HG03045 (cell line): Measurements from ENCODE around the gene HDAC8.
"Not testable (repeated sequence)": the region's sequence is repeated elsewhere in the genome, so short reads cannot be mapped to it uniquely, and the experiment has no call there.

Source experiments
- ATAC-seq: cut with Tn5 transposase; IDR thresholded peaks from one replicate; pipeline ENCODE4 v1.9.1; 2021; ENCODE audit warnings: mild to moderate bottlenecking, moderate library complexity; ENCODE audit not compliant: unreplicated experiment

The HDAC8 gene

DNA sequence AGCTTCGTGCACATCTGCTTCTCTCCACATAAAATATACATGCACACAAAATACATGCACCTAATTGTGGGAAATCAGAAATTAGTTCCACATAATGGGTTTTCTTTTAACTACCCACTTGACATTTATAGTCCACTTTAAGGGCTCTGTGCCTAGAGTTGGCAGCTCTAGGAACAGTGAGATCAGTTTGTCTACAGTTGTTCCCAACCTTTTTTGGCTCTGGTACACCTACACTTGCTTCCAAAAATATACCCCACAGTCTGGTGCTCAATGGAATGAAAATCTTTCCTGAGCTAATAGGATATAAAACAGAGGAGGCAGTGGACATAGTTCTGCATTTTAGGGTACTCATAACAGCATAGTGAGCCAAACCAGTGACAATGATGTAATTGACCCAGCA, 36.1 kb downstream of the HDAC8 start:
- ATAC-seq: no peak

DNA sequence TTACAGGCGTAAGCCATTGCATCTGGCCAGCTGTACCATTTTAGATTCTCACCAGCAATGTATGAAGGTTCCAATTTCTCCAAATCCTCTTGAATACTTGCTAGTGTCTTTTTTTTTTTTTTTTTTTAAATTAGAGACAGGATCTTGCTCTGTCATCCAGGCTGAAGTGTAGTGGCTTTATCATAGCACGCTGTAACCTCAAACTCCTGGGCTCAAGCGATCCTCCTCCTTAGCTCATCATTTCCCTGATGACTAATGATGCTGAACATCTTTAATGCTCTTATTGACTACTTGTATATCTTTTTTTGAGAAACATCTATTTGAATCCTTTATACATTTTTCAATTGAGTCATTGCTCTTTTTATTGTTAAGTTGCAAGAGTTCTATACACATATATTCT, 40.3 kb downstream of the HDAC8 start:
- ATAC-seq: no peak

DNA sequence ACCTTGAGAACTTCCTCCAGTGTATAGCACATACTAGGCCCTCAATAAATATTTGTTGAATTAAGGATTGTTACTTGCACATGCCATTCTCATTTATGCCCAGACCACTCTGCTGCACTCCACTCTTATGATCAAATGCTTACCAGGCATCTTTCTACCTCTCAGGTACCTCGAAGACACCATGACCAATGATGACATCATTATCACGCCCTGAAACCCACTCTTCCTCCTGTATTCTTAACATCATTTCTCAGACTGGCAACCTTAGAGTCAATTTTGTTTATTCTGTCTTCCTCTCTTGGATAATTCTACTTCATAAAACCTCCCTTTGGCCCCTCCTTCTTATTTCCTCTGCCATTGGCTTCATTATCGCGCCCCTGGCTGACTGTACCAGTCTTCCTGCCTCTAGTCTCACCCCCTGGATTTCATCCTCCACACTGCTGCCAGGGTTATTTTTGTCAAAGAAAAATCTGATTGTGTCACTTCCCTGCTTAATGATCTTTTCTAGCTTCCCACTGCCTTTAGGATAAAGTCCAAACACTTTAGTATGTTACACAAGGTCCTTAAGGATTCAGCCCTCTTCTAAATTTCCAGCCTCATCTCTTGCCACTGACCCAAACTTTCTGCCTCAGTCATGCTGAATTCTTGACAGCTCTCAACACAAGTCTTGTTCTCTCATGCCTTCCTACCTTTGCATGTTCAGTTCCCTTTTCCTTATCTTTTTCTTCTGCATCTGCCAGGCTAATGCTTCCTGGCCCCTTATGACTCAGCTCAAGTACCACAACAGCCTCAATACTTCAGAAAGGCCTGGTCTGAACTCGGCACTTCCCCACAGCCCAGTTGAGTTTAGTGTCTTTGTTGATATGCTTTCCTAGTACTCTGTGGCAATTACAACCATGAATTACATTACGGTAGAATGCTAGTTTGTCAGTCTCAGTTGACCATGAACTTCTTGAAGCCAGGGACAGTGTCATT, 45.8 kb downstream of the HDAC8 start:
- no peak for ATAC-seq

DNA sequence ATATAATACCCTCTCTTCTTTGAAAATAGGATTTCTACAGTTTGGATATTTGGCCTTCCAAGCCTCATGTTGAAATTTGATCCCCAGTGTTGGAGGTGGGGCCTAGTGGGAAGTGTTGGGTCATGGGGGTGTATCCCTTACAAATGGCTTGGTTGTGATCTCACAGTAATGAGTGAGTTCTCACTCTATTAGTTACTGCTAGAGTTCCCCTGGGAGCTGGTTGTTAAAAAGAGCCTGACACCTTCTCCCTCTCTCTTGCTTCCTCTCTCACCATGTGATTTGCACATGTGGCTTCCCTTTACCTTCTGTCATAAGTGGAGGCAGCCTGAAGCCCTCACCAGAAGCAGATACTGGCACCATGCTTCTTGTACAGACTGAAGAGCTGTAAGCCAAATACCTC, 73.9 kb downstream of the HDAC8 start:
- no peak for ATAC-seq

DNA sequence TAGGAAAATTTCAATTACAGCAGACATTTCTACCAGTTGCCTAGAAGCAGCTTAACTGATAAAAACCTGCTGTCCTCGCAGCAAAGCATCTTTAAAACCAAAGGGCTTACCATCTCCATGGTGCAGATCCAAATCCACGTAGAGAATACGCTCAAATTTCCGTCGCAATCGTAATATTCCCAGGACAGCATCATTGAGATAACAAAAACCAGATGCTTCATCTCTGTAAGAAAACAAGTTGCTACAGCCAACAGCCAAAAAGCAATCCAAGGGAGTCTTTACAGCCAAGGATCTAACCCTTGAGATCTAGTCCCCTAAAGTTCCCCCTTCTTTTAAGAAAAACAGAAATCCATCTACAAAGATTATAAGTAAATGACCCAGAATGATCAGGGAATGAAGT, 77.6 kb downstream of the HDAC8 start:
- no peak for ATAC-seq

DNA sequence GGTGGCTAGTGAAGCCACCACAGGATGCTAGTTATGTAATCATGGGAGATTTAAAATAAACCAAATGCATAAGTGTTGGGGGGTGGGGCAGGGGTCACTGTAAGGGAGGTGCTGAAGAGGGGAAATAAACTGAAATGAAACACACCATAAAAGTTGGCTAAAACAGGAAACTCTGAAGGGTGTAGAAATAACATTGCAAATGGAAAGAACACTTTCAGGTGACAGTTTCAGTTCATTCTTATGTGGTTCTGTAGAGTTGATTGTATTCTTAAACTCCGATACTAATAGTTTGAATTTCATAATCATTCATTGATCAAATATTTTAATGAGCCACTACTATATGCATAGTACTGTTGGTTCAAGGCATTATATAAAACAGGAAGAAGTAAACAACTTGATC, 80.1 kb downstream of the HDAC8 start:
- ATAC-seq: no peak

DNA sequence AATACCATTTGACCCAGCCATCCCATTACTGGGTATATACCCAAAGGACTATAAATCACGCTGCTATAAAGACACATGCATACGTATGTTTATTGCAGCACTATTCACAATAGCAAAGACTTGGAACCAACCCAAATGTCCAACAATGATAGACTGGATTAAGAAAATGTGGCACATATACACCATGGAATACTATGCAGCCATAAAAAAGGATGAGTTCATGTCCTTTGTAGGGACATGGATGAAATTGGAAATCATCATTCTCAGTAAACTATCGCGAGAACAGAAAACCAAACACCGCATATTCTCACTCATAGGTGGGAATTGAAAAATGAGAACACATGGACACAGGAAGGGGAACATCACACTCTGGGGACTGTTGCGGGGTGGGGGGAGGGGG, 82.4 kb downstream of the HDAC8 start:
- ATAC-seq: not testable (repeated sequence)

DNA sequence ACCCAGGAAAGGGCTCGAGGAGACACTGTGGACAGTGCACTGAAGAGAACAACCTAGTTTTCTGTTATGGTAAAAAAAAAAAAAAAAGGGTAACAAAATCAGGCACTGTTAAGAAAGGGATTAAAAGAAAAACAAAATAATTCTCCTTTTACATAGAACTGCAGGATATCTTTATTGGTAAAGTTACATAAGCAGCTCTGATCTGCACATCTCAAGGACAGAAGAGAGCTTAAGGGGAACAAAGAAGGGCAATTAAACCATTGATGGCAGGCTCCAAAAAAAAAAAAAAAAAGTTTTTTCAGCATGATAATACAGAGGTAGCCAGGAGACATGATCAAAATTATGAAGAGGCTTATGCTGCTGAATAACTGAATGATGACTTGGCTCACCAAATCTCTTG, 85.0 kb downstream of the HDAC8 start:
- no peak for ATAC-seq

DNA sequence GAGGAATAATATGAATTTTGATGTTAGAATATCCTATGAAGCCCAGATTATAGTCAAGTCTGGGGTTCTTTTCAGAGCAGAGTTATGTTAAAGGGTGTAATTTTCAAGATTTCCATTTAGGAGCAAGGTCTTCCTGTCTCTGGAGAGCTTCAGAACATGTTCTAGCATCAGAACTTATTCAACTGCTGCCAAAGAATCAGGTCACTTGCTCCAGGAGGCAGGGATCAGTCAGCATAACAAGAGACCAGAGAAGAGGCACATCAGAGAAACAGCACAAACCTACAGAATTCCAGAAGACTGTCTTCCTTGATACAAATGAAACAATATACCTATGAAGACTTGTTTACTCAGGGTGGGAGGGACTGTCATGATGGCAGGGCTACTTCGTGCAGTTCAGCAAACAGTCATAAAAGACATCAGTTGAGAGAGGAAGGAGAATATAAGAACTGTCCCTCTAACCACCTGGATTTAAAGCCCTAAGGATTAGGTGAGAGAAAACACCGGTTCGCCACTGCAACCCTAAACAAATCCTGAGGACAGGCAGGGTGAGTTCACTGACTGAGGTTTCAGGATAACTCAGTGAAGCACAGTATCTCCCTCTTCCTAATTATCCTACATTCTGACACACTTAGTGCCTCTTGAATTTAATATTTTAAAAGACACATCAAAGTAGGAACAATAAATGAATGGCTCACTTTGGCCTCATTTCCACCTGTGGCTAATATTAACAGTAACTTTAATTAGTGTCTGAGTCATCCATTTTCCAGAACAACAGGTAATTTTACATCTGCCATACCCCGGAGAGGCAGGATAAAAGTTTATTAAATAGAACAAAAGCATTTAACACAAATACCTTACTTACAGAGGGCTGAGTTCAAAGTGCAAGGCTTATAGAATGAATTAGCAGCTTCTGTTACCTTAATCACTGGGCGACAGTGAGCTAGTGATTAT, 93.0 kb downstream of the HDAC8 start:
- no peak for ATAC-seq

DNA sequence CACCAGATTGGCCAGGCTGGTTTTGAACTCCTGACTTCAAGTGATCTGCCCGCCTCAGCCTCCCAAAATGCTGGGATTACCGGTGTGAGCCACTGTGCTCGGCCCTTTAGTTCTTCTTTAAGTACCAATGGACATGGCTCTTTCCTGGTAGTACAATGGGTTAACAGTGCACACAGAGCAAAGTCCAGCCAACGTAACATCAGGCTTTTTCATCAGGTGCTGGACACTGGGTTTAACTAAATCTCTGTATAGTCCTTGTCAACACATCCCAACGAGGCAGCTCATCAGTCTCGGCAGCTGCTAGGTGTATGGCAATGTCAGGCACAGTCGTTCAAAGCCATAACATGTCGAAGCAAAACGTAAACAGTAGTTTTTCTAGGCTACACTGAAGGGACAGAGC, 93.8 kb downstream of the HDAC8 start:
- ATAC-seq: no peak

DNA sequence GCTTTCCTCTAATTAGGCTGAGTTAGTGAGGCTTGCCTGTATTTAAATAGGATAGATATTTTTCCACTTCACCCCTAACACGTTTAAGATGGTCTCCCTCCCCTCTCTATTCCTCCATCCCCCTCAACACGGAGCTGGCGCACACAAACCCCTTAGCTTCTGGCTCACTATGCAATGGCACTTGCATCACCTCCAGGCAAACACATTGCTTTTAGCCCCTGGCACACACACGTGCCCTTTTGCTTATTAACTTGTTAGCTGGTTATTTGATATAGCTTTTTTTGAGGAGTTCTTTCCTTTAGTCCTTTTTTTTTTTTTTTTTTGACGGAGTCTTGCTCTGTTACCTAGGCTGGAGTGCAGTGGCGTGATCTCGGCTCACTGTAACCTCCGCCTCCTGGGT, 94.3 kb downstream of the HDAC8 start:
- no peak for ATAC-seq

DNA sequence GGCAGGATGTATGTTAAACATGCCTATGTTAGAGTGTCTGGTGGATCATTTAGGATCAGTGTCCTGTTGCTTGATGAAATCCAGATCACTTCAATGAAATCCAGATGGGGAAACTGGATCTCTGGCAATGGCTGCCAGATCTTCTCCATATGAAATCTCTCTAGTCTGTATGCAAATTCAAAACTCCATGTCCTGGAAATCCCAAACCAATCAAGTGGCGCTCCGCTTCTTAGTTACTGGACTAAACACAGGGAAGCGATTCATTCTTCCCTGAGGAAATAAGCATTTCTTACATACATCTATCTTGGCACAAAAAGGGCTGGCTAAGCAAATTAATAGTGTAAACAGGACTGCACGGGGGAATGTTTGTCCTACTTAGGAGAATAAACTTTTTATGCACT, 94.9 kb downstream of the HDAC8 start:
- no peak for ATAC-seq

DNA sequence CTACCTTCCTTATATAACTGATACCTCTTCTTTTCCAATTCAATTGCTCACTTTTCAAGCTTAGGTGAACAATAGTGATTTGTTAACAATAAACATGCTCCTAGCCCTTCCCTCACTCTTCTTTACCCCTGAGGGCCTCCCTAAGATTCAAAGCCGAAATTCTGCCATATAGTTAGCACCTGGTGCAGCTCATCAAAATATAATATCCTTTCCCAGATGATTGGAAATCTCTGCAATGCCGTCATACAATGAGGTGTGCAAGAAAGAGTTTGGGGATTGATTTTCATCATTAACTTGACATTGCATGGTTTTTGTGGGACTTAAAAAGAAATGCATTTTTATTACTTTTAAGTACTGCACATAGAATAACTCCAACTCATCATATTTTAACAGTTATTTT, 95.3 kb downstream of the HDAC8 start:
- ATAC-seq: no peak

DNA sequence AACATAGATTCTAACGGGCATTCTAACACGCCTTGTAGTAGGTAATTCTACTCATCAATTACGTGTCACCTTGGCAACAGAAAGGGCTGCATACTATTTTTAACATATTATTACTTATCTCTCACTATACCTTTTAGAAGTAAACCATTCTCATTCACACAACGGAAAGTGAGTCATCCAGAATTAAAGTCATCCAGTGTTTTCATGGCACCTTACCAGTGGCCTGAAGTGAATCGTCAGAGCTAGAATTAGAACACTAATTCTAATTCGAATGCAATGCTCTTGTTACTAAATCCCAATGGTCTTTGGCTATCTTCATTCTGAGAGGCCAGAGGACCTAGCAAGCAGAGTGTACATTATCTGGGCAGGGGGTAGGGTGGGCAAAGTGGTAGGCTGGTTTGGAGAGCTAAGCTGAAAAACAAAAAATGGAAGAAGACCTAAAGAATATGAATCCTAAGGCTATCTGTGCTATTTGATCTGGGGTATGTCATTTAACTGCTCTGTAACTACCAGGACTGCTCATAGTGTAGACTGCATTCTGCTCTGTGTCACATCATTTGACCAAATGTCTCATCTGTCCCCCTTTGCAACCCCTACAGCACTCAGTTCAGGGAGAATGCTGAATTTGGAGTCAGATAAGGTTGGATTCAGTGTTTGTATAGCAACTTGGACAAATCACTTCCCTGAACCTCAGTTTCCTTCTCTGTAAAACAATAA, 96.5 kb downstream of the HDAC8 start:
- ATAC-seq: no peak

DNA sequence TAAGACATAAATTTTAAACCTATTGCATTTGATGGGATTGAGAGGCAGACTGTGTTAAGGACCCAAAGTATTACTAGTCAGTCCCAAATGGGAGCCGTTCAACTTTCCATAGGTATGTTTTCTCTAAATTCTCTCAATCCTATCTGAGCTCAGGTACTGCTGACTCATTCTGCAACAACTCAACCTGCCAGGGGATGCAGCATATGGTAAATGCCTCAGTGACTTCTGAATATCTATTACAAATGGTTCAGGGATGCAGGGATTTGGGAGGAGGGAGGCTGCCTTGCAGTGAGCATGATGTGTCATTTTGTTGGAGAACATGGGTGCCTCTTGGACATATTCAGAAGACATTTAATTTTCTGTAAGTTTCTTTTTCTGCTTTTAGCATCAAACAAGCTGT, 97.3 kb downstream of the HDAC8 start:
- no peak for ATAC-seq

DNA sequence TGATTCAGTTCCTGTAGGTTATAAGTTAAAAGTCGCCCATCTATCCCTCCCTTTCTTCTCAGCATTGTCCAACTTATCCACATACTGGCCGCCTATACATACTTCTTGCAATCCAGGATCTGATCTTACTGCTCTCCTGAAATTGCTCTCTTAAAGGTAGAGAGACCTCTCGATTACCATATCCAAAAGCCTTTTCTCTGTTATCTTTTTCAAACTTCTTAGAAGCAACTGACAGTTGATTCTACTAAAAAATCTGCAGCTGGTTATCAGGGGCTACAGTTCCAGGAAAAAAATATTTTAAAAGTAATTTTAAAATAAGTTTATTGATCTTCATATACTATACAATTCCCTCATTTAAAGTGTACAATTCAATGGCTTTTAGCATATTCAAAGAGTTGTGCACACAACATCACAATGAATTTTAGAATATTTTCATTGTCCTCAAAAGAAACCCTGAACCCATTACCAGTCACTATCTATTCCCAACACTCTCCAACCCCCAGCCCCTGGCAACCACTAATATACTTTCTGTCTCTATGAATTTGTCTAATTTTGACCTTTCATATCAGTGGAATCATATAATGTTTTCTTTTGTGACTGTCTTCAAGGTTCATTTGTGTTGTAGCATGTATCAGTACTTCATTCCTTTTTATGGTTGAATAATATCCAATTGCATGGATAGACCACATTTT, 102.0 kb downstream of the HDAC8 start:
- ATAC-seq: no peak

DNA sequence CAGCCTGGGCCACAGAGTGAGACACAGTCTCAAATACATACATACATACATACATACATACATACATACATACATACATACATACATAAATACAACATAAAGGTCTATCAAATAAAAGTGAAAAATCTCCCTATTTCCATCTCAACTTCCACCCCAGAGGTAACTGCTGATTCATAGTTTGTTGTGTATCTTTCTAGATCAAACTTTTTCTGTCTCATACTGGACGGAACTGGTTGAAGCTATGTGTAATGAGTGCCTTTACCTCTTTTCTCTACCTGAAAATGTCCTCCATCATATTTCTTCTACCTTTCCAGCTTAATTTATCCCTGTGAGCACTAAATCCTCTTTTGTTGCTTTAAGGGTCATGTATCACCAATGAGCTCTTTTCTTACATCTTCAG, 102.5 kb downstream of the HDAC8 start:
- no peak for ATAC-seq

DNA sequence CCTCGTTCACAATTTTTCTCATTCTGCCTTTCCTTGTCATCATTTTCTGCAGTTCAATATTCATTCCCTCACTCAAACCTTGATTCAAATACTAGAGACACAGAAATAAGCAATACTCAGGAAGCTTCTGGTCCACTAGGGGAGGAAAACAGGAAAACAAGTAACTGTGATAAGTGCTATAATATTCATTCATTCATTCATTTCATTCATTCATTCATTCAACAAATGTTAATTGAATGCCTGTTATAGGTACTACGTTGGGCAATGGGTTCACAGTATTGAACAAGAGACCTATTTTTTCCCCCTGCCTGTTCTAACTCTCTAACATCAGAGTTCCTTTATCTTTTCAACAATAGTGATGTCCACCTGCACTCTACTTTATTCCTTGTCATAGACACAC, 104.0 kb downstream of the HDAC8 start:
- no peak for ATAC-seq

DNA sequence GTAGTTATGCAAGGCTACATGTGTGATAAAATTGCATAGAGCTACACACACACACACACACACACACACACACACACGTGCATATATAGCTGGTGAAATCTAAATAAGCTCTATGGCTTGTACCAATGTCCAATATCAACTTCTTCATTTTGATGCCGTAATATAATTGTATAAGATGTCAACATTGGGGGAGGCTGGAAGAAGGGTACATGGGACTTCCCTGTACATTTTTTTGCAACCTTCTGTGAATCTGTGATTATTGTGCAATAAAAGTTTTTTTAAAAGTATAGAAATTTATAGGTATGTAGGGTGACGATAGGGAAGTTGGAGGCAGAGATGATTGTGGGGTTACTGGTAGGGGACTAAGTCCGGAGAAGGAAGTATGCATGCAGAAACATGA, 105.5 kb downstream of the HDAC8 start:
- no peak for ATAC-seq

DNA sequence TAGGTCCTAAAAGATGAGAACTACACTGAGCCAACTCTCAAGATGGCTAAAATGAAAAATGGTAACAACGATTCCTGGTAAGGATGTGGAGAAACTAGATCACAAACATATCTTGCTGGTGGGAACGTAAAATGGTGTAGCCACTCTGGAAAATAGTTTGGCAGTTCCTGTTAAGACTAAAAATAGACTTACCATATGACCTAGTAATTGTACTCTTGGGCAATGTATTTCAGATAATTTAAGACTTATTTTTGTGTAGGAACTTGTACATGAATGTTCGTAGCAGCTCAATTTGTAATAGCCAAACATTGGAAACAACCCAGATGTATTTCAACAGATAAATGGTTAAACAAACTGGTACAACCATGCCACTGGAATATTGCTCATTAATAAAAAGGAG, 106.2 kb downstream of the HDAC8 start:
- ATAC-seq: no peak

DNA sequence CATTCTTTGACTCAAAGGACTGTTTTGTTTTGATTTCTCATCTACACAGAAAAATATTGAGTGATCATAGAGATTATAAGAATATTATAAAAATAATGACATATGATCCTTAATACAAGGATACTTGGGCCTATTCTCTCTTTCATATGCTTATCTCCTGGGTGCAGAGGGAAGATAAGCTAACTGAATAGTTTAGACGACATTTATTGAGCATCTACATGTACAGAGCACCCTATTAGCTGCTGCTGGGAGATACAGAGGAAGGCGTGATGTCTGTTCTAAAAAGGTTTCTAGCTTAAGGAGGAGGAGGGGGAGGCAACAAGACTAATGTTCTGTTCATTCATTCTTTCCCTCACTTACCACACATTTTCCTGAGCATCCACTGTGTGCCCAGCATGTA, 106.8 kb downstream of the HDAC8 start:
- no peak for ATAC-seq
